ENCODE results near the gene OR3A2. TPM values are rescaled to one million over a fixed set of nuclear protein-coding genes. Genes with fewer than 3 reads are reported as not detected.

The OR3A2 gene
- total RNA-seq, 1 experiment from 2014 or later = not detected

- no peak overlapping the region for H3K14ac ChIP-seq (ENCODE audit: insufficient read depth, low read length)
- Mint-ChIP-seq H3K4me3 (no peak overlapping the region), H3K27me3 (ENCODE audit: low read depth) (peaks cover 2% of the 10 kb centered on the region; the same call in 1 of the 2 replicates), H3K36me3 (ENCODE audit: insufficient read depth in 1 of 3, low read depth in 3 of 3) (peaks cover 4 to 19% (median 4%) of the 10 kb centered on the region in 3 experiments; a peak in 5 of 7 replicates), H3K4me1 (no peaks in the 10 kb centered on the region), H3K9me3 (peaks cover 60 to 79% of the 10 kb centered on the region in 2 experiments), H3K27ac (no peak overlapping the region)
- no peaks in the 10 kb centered on the region for H3K27me3 ChIP-seq (ENCODE audit: insufficient read depth, low read length)
- H3T11ph ChIP-seq (ENCODE audit: low read length) = no peak overlapping the region
- no peak overlapping the region for H2BK120ac ChIP-seq (ENCODE audit: low read depth, low read length, poor library complexity, severe bottlenecking)
- H3K4ac ChIP-seq (ENCODE audit: low read depth, low read length) = no peak overlapping the region
- H3K4me2 ChIP-seq (ENCODE audit: insufficient read depth, insufficient read length, low read length) = no peak overlapping the region
- peaks cover 21% of the 10 kb centered on the region for H3K9me3 ChIP-seq (ENCODE audit: control insufficient read depth, low read depth, low read length)
- H4K5ac ChIP-seq (ENCODE audit: insufficient read length, low read depth, low read length) = no peak overlapping the region
- H4K20me1 ChIP-seq (ENCODE audit: control insufficient read depth, insufficient read depth, insufficient read length) = no peaks in the 10 kb centered on the region
- no peak overlapping the region for H2BK12ac ChIP-seq (ENCODE audit: insufficient read length, low read depth, low read length)
- H4K91ac ChIP-seq (ENCODE audit: insufficient read length, low read depth, low read length) = no peak overlapping the region
- no peak overlapping the region for H2AFZ ChIP-seq (ENCODE audit: low read length)
- DNase-seq = no peak
- no peak overlapping the region for H2BK20ac ChIP-seq (ENCODE audit: low read depth, low read length, poor library complexity, severe bottlenecking)
- no peak overlapping the region for H2AK5ac ChIP-seq (ENCODE audit: insufficient read length, low read length)
- H3K56ac ChIP-seq (ENCODE audit: insufficient read length, low read depth, low read length) = no peak overlapping the region
- TF ChIP-seq CTCF (conservative IDR thresholded peaks at IDR 0.05) = no peak
- no peaks in the 10 kb centered on the region for H3K79me2 ChIP-seq (ENCODE audit: insufficient read depth, low read length)
- H3K23ac ChIP-seq (ENCODE audit: insufficient read length, low read depth, low read length) = no peak overlapping the region
- H4K8ac ChIP-seq (replicated peaks; ENCODE audit: insufficient read length, low read depth, low read length) = no peak overlapping the region
- no peak overlapping the region for H2BK15ac ChIP-seq (ENCODE audit: low read depth, low read length)
- H2BK5ac ChIP-seq (ENCODE audit: insufficient read length, low read length) = no peak overlapping the region
- no CpG with 5 or more reads among the region's 4 CpGs for WGBS (ENCODE audit: extremely low coverage, insufficient read length, low lambda C conversion rate)
- no peak overlapping the region for H3K9ac ChIP-seq (ENCODE audit: extremely low read depth, insufficient read length, low read length)
- no peaks in the 10 kb centered on the region for H3K79me1 ChIP-seq (ENCODE audit: insufficient read depth, low read depth, low read length, poor library complexity, severe bottlenecking)
- no peak overlapping the region for H3K18ac ChIP-seq (ENCODE audit: insufficient read length, low read depth, low read length)
- H3K4me1 ChIP-seq (ENCODE audit: insufficient read depth, low read length) = no peaks in the 10 kb centered on the region
- no peak overlapping the region for H3K27ac ChIP-seq (ENCODE audit: insufficient read length, low read depth, low read length)
- H3K23me2 ChIP-seq (ENCODE audit: insufficient read length, low read depth, low read length, poor library complexity, severe bottlenecking) = no peaks in the 10 kb centered on the region
Observed at GRCh38 chr17:3335876-3336275, 50.2 kb downstream of the OR3A2 start.
